GM20431 (cell line): ENCODE measurements around the gene ACOX3.

Source experiments
- in situ Hi-C: fragments of 300-500 bp; cut with MseI, MboI; formaldehyde crosslinking; loops from one replicate; pipeline ENCODE4 v1.15.0; 2020; ENCODE audit warnings: low sequenced_read_pairs; ENCODE audit not compliant: unreplicated experiment

ACOX3 gene

DNA sequence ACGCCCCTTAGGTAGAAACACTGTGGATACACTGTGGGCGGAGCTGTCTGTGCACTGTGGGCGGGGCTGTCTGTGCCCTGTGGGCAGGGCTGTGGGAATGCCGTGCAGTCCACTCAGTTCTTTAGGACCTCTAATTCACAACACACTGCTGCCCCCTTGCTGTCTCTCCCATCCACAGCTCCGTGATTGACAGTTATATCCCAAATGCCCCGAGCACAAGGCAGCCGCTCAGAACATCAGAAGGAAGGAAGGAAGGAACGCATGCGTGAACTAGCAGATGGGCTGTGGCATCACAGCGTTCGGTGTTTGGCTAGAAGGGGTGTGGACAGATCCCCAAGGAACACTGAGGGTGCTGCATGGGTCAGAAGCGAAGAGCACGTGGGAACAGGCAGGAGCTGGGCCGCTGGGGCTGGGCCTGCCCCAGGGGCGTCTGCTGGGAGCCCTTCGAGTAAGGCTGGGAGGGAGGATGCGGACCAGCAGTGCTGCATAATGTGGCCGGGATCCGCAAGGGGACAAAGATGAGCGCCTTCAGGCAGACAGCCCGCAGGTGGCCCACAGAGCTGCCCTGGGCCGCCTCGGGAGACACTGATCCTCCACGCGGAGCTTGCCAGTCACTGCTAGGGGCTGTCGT is 29.8 kb downstream of the ACOX3 start:
- in situ Hi-C loops, result loop anchor here (25.0 kb wide), 1 partner anchor 173 kb away; no protein-coding TSS in a partner anchor

DNA sequence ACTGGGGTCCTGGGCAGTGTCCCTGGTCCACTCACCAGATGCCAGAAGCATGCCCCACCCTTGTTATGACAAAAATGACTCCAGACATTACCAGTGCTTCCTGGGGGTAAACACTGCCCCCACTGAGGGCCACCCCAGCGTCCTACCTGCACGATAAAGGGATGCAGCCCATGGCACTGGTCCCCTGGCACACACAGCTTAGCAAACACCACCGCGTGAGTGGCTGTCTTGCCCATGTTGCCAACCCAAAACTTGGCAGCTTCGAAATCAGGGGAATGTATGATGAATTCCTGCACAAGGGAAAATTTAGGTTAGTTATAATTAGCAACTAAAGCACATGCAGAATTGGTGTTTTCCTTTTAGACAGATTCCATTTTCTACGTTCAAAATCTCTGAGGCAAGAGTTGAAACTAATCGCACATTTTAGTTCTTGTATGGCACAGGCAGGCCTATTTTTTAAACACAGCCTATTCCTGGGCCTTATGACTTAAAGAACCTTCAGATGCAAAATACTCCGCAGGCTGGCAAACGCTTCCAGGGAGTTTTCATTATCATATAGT is 30.4 kb downstream of the ACOX3 start:
- in situ Hi-C loops, result loop anchor here (25.0 kb wide), 1 partner anchor 173 kb away; no protein-coding TSS in a partner anchor

GRCh38 chr4:8409264-8410065 is 31.1 kb downstream of the ACOX3 start:
- in situ Hi-C loops, result loop anchor here (25.0 kb wide), 1 partner anchor 172 kb away; no protein-coding TSS in a partner anchor

DNA sequence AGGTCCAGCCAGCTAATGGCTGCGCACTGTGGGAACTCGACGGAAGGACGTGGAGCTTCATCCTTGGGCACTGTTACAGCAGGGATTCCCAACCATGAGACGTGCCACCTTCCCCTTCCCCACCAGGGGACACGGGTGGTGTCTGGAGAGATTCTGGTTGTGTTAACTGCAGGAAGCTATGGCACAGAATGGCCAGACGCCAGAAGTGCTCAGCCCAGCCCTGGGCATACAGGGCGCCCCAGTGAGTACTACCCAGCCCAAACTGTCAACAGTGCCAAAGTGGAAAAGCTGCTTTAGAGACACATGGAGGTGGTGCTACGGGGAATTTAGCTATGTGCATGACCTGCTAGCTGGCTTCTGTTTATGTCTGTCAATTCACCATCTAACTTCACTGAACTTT is 32.8 kb downstream of the ACOX3 start:
- in situ Hi-C loops, result loop anchor here (25.0 kb wide), 1 partner anchor 170 kb away; no protein-coding TSS in a partner anchor

- in situ Hi-C loops, result loop anchor here (25.0 kb wide), 1 partner anchor 170 kb away; no protein-coding TSS in a partner anchor
Observed at GRCh38 chr4:8407316-8407715, 33.2 kb downstream of the ACOX3 start.

GRCh38 chr4:8406887-8407286 is 33.6 kb downstream of the ACOX3 start:
- in situ Hi-C loops, result loop anchor here (25.0 kb wide), 1 partner anchor 170 kb away; no protein-coding TSS in a partner anchor

- in situ Hi-C loops, result loop anchor here (25.0 kb wide), 1 partner anchor 168 kb away; no protein-coding TSS in a partner anchor
Observed at GRCh38 chr4:8405516-8405875, 35.0 kb downstream of the ACOX3 start.

DNA sequence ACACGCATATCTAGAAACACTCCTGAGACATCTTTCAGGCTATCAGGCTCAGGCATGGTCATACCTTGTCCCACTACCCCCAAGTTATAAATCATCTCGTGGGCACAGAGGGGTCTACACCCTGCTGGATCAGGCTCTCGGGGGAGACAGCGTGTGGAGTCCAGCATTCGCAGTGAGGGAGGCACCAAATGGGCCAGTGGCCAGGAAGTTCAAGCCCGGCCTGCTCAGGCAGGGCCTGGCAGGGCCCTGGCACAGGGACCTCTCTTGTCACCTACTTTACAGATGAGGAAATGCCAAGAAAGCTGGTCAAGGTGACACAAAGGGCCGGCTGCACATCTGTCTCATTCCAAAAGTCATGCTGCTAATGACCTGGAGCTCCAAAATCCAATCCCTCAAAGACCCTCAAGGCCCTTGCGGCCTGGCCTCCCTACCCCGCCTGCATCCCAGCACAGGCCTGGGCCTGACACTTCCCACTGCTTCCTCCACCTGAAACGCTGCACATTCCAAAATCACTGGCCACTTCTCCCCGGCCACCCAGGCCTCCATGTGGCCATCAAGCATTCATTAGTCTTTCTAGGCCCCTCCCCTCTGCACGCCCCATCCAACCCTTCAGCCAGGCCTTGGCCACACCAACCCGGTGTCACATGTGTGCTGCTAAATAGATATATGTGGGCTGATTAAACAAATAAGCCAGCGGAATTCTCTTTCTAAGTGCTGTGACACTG is 35.6 kb downstream of the ACOX3 start:
- in situ Hi-C loops, result loop anchor here (25.0 kb wide), 1 partner anchor 168 kb away; no protein-coding TSS in a partner anchor

DNA sequence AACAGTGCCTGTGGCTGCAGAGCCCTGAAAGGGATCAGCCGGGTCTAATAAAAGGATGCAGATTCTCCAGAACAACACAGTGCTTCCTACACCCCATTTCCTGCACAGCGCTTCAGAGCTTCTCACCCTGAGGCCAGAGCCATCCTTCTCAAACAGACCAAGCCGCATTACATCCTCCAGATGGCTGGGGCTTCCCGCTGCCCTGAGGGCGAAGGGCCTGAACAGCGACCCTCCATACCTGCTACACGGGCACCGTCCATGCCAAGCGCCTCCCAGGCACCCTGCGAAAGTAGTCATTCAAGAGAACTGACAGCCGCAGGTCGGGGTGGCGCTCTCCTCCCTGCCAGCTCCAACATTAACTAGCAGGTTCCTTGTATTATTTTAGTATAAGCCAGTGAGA is 36.5 kb downstream of the ACOX3 start:
- in situ Hi-C loops, result loop anchor here (25.0 kb wide), 1 partner anchor 167 kb away; no protein-coding TSS in a partner anchor

GRCh38 chr4:8403173-8403753 is 37.3 kb downstream of the ACOX3 start:
- in situ Hi-C loops, result loop anchor here (25.0 kb wide), 1 partner anchor 166 kb away; no protein-coding TSS in a partner anchor

- in situ Hi-C loops, result loop anchor here (25.0 kb wide), 1 partner anchor 165 kb away; no protein-coding TSS in a partner anchor
Observed at GRCh38 chr4:8402640-8403039, 37.9 kb downstream of the ACOX3 start.

DNA sequence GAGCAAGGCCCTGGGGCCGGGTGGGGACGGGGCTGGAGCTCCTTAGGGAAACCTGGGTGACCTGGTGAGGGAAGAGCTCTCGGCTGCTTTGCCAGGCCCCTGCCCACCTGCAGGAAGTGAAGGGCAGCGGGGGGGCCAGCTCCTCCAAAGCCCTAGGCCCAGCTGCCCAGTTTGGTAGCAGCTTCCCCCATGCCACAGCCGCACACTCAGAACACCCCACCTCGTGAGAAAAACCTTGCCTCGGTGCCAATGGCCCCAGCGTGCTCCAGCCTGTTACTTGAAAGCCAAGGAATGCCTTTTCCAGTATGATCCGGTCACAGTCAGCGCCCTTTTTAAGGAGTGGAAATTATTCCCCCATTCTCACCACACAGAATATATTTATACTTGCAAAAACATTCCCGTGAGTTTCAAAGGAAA is 38.3 kb downstream of the ACOX3 start:
- in situ Hi-C loops, result loop anchor here (25.0 kb wide), 1 partner anchor 165 kb away; no protein-coding TSS in a partner anchor

- in situ Hi-C loops, result loop anchor here (25.0 kb wide), 1 partner anchor 164 kb away; no protein-coding TSS in a partner anchor
Observed at GRCh38 chr4:8401665-8402064, 38.9 kb downstream of the ACOX3 start.

DNA sequence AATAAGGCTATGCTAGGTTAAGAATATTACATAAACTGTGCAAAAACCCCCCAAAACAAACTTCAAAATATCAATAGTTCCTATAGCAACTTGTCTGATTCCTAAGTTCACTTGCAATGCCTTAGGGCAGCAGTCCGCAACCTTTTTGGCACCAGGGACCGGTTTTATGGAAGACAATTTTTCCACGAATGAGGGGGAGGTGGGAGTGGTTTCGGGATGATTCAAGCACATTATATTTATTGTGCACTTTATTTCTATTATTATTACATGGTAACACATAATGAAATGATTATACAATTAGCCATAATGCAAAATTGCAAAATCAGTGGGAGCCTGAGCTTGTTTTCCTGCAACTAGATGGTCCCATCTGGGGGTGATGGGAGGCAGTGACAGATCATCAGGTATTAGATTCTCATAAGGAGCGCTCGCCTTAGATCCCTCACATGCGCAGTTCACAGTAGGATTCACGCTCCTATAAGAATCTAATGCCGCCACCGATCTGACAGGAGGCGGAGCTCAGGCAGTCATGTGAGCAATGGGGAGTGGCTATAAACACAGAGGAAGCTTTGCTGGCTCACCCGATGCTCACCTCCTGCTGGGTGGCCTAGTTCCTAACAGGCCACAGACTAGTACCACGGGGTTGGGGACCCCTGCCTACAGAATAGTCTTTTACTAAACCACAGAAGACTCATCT is 39.7 kb downstream of the ACOX3 start:
- in situ Hi-C loops, result loop anchor here (25.0 kb wide), 1 partner anchor 163 kb away; no protein-coding TSS in a partner anchor

GRCh38 chr4:8399298-8399697 is 41.2 kb downstream of the ACOX3 start:
- in situ Hi-C loops, result no loop called here

DNA sequence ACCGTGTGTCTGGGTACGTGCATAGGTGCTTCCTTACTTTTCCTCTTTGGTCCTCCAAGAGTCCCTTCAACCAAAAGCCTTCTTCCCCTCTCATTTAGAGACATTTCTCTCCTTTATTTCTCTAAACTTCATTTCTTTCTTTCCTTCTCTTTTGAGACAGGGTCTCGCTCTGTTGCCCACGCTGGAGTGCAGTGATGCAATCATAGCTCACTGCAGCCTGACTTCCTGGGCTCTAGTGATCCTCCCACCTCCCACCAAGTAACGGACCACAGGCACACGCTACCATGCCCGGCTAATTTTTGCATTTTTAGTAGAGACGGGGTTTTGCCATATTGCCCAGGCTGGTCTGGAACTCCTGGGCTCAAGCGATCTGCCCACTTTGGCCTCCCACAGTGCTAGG is 42.2 kb downstream of the ACOX3 start:
- in situ Hi-C loops, result no loop called here

DNA sequence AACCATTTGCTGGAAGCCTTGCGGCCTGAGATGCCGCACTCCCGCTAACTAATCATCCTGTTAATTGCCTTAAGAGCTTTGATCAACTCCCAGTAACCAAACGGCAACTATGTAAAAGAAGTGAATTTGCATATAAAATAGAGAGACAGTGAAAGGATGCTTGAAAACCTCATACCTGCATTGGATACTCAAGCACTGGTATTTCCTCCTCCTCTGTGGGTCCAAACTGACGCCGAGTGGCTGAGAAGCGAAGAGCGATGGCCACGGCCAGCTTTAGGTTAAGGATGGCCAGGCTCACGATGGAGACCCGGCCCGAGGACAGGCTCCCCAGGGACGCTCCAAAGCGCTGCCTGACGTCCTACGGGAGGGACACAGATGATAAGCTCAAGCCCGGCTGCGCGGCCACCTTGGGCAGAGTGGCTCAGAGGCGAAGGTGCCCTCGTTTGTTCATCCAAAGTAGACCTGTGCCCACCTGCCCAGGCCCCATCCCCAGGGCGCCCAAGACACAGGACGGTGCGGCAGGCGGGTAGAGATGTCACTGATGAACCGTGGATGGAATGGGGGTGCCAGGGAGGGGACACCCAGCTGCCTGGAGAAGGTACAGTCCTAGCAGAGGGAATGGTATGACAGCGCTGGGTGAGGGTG is 43.6 kb downstream of the ACOX3 start:
- in situ Hi-C loops, result no loop called here
